ENCODE results near the gene RECK. TPM values are rescaled to one million over a fixed set of nuclear protein-coding genes. Genes with fewer than 3 reads are reported as not detected.

RECK gene
- total RNA-seq, 1 experiment from 2014 or later, result 10.3 TPM

- Histone ChIP-seq H3K9me3 (ENCODE audit: control insufficient read depth, low read depth, low read length) (no peaks in the 10 kb centered on the region), H2BK15ac (ENCODE audit: low read depth, low read length) (no peak overlapping the region), H3K23ac (ENCODE audit: insufficient read length, low read depth, low read length) (no peak overlapping the region), H4K20me1 (ENCODE audit: control insufficient read depth, insufficient read depth, insufficient read length) (no peaks in the 10 kb centered on the region), H2AFZ (ENCODE audit: low read length) (no peak overlapping the region), H3K23me2 (ENCODE audit: insufficient read length, low read depth, low read length, poor library complexity, severe bottlenecking) (no peaks in the 10 kb centered on the region), H3K56ac (ENCODE audit: insufficient read length, low read depth, low read length) (no peak overlapping the region), H3K4me1 (ENCODE audit: insufficient read depth, low read length) (peaks cover 10% of the 10 kb centered on the region), H3K18ac (ENCODE audit: insufficient read length, low read depth, low read length) (no peak overlapping the region), H4K91ac (ENCODE audit: insufficient read length, low read depth, low read length) (no peak overlapping the region), H2BK5ac (ENCODE audit: insufficient read length, low read length) (no peak overlapping the region), H4K8ac (replicated peaks; ENCODE audit: insufficient read length, low read depth, low read length) (no peak overlapping the region), H3K9ac (ENCODE audit: extremely low read depth, insufficient read length, low read length) (no peak overlapping the region), H4K5ac (ENCODE audit: insufficient read length, low read depth, low read length) (no peak overlapping the region), H2BK120ac (ENCODE audit: low read depth, low read length, poor library complexity, severe bottlenecking) (no peak overlapping the region), H3K4ac (ENCODE audit: low read depth, low read length) (no peak overlapping the region), H3K4me2 (ENCODE audit: insufficient read depth, insufficient read length, low read length) (no peak overlapping the region), H3K14ac (ENCODE audit: insufficient read depth, low read length) (no peak overlapping the region), H2BK12ac (ENCODE audit: insufficient read length, low read depth, low read length) (no peak overlapping the region), H3K27ac (ENCODE audit: insufficient read length, low read depth, low read length) (no peak overlapping the region), H3K79me1 (ENCODE audit: insufficient read depth, low read depth, low read length, poor library complexity, severe bottlenecking) (no peaks in the 10 kb centered on the region), H3T11ph (ENCODE audit: low read length) (no peak overlapping the region), H2BK20ac (ENCODE audit: low read depth, low read length, poor library complexity, severe bottlenecking) (no peak overlapping the region), H3K79me2 (ENCODE audit: insufficient read depth, low read length) (no peaks in the 10 kb centered on the region), H3K27me3 (ENCODE audit: insufficient read depth, low read length) (no peaks in the 10 kb centered on the region), H2AK5ac (ENCODE audit: insufficient read length, low read length) (no peak overlapping the region)
- Mint-ChIP-seq H3K9me3 (no peaks in the 10 kb centered on the region; a peak in 1 of 5 replicates), H3K4me1 (peaks cover 36 to 47% of the 10 kb centered on the region in 2 experiments), H3K27me3 (ENCODE audit: low read depth) (peaks cover 20% of the 10 kb centered on the region), H3K36me3 (ENCODE audit: insufficient read depth in 1 of 3, low read depth in 3 of 3) (peaks cover 0 to 10% (median 0%) of the 10 kb centered on the region in 3 experiments; a peak in 1 of 7 replicates), H3K4me3 (no peak overlapping the region), H3K27ac (peak overlapping the region in 1 of 3 experiments; percentile 12; a peak in 1 of 7 replicates)
- TF ChIP-seq CTCF (conservative IDR thresholded peaks at IDR 0.05), result no peak
- WGBS (ENCODE audit: extremely low coverage, insufficient read length, low lambda C conversion rate), result no CpG with 5 or more reads among the region's 3 CpGs
- DNase-seq, result peak; percentile 43
Measured at GRCh38 chr9:36164989-36165388, 128.3 kb downstream of the RECK start.

Measured in H9 (cell line).